ENCODE data around the gene MATK.

Gene MATK

DNA sequence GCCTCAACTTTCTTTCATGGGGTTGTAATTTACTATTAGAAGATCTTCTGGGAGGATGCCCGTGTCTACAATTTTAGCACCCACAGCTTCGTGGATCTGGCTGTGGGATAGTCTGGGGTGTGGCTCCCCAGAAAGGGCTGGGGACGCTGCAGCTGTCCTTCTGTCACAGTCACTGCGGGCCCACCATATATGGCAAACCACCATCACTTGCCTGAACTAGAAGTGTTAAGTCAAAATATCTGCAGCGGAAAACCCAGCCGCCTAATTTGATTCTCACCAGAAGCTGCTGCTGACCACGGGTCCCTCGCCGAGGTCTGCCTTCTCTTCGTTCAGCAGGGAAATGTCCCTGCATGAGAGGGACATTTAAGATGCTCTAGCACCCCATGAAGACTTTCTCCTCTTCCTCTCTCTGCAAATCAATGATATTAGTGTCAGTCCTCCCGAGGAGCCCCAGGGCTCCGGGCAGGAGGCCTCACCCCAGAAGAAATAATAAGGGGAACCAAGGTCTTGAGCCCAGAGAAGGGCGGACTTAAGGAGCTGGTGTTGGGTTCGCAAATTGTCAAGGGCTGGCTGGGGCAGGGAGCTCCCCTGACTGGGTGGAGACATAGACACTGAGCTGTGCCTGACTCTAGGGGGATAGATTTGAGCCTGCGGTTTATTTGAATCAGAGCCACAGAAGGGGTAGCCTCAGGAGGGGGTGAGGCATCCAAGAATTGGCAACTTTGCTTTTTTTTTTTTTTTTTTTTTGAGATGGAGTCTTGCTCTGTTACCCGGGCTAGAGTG is 3.0 kb upstream of the MATK start:
- H3K4me1 ChIP-seq (ENCODE audit: control insufficient read depth, insufficient read depth, low read length) = no peaks in the 10 kb centered on the region
- no peaks in the 10 kb centered on the region for H3K9me3 ChIP-seq (ENCODE audit: control insufficient read depth, insufficient read depth, low read depth, low read length)
- no peak overlapping the region for H3K4me3 ChIP-seq (ENCODE audit: low read depth, low read length)
- ChIA-PET POLR2A (interaction anchor here (1.3 kb wide), 1 partner anchor 196 kb away, joined by 4 read pairs; the partner anchor contains the start of gene EEF2), CTCF (interaction anchor here (0.5 to 1.5 kb wide), 2 partner anchors 15 to 34 kb away, joined by 3 to 4 read pairs; no protein-coding TSS in a partner anchor)
- H3K36me3 ChIP-seq (ENCODE audit: control insufficient read depth in 2 of 2, insufficient read depth in 1 of 2, low read length in 2 of 2) = no peaks in the 10 kb centered on the region
- TF ChIP-seq ZNF561 (tag by site-specific recombination; IDR thresholded peaks at IDR 0.05; ENCODE audit: borderline replicate concordance) = no peak
- TF ChIP-seq OVOL3 (tag by site-specific recombination; IDR thresholded peaks at IDR 0.05) = no peak
- TF ChIP-seq SP7 (tag by site-specific recombination; IDR thresholded peaks at IDR 0.05) = no peak
- no peak for TF ChIP-seq ZNF184 (tag by site-specific recombination; IDR thresholded peaks at IDR 0.05)
- no peak for TF ChIP-seq ZNF362 (tag by site-specific recombination; IDR thresholded peaks at IDR 0.05)
- no peak for TF ChIP-seq ZNF776 (tag by site-specific recombination; IDR thresholded peaks at IDR 0.05; ENCODE audit: borderline replicate concordance)
- no peak for TF ChIP-seq SALL2 (tag by site-specific recombination; IDR thresholded peaks at IDR 0.05; ENCODE audit: borderline replicate concordance)
- no peak for TF ChIP-seq ZNF394 (tag by site-specific recombination; IDR thresholded peaks at IDR 0.05; ENCODE audit: borderline replicate concordance)
- TF ChIP-seq, protein P1, sequence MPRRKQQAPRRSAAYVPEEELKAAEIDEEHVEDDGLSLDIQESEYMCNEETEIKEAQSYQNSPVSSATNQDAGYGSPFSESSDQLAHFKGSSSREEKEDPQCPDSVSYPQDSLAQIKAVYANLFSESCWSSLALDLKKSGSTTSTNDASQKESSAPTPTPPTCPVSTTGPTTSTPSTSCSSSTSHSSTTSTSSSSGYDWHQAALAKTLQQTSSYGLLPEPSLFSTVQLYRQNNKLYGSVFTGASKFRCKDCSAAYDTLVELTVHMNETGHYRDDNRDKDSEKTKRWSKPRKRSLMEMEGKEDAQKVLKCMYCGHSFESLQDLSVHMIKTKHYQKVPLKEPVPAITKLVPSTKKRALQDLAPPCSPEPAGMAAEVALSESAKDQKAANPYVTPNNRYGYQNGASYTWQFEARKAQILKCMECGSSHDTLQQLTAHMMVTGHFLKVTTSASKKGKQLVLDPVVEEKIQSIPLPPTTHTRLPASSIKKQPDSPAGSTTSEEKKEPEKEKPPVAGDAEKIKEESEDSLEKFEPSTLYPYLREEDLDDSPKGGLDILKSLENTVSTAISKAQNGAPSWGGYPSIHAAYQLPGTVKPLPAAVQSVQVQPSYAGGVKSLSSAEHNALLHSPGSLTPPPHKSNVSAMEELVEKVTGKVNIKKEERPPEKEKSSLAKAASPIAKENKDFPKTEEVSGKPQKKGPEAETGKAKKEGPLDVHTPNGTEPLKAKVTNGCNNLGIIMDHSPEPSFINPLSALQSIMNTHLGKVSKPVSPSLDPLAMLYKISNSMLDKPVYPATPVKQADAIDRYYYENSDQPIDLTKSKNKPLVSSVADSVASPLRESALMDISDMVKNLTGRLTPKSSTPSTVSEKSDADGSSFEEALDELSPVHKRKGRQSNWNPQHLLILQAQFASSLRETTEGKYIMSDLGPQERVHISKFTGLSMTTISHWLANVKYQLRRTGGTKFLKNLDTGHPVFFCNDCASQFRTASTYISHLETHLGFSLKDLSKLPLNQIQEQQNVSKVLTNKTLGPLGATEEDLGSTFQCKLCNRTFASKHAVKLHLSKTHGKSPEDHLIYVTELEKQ (tag by site-specific recombination; IDR thresholded peaks at IDR 0.05; ENCODE audit: borderline replicate concordance) = no peak
- H3K27ac ChIP-seq (ENCODE audit: extremely low read depth, low read depth, low read length) = no peak overlapping the region

GRCh38 chr19:3785451-3785937 is 687 bp downstream of the MATK start:
- Histone ChIP-seq H3K4me3 (ENCODE audit: low read depth, low read length) (peak overlapping the region; percentile 32), H3K9me3 (ENCODE audit: control insufficient read depth, insufficient read depth, low read depth, low read length) (no peaks in the 10 kb centered on the region), H3K4me1 (ENCODE audit: control insufficient read depth, insufficient read depth, low read length) (no peaks in the 10 kb centered on the region), H3K27ac (ENCODE audit: extremely low read depth, low read depth, low read length) (no peak overlapping the region; the same call in 1 of the 2 replicates), H3K36me3 (ENCODE audit: control insufficient read depth in 2 of 2, insufficient read depth in 1 of 2, low read length in 2 of 2) (no peaks in the 10 kb centered on the region)
- ChIA-PET POLR2A (interaction anchor here (1.6 kb wide), 1 partner anchor 23 kb away, joined by 6 read pairs; the partner anchor contains the start of genes APBA3 and MRPL54), CTCF (interaction anchor here (0.9 kb wide), 1 partner anchor 8 kb away, joined by 3 read pairs; no protein-coding TSS in a partner anchor)
- TF ChIP-seq EGR2 (tag by site-specific recombination; IDR thresholded peaks at IDR 0.05; ENCODE audit: low read depth) (0 out of 2 replicates have a peak, but pooled peaks have one; percentile 23), ZEB2 (tag by site-specific recombination; IDR thresholded peaks at IDR 0.05) (peak; percentile 77), SP2 (tag by site-specific recombination; IDR thresholded peaks at IDR 0.05) (peak; percentile 33), ZXDB (tag by site-specific recombination; IDR thresholded peaks at IDR 0.05) (peak; percentile 28; the same call in 1 of the 2 replicates), ZFHX2 (tag by site-specific recombination; conservative IDR thresholded peaks at IDR 0.05) (peak; percentile 58), ZNF768 (tag by site-specific recombination; IDR thresholded peaks at IDR 0.05) (0 out of 2 replicates have a peak, but pooled peaks have one; percentile 15), ZSCAN4 (tag by site-specific recombination; IDR thresholded peaks at IDR 0.05) (peak; percentile 42; the same call in 1 of the 2 replicates), ZNF610 (tag by site-specific recombination; IDR thresholded peaks at IDR 0.05; ENCODE audit: borderline replicate concordance) (no peak), GFI1B (tag by site-specific recombination; IDR thresholded peaks at IDR 0.05) (no peak), PATZ1 (tag by site-specific recombination; IDR thresholded peaks at IDR 0.05) (peak; percentile 66), ZNF571 (tag by site-specific recombination; IDR thresholded peaks at IDR 0.05) (no peak), ZNF658 (tag by site-specific recombination; IDR thresholded peaks at IDR 0.05) (no peak), ZNF366 (tag by site-specific recombination; conservative IDR thresholded peaks at IDR 0.05) (no peak), WT1 (tag by site-specific recombination; IDR thresholded peaks at IDR 0.05) (no peak)
- TF ChIP-seq, protein P2, sequence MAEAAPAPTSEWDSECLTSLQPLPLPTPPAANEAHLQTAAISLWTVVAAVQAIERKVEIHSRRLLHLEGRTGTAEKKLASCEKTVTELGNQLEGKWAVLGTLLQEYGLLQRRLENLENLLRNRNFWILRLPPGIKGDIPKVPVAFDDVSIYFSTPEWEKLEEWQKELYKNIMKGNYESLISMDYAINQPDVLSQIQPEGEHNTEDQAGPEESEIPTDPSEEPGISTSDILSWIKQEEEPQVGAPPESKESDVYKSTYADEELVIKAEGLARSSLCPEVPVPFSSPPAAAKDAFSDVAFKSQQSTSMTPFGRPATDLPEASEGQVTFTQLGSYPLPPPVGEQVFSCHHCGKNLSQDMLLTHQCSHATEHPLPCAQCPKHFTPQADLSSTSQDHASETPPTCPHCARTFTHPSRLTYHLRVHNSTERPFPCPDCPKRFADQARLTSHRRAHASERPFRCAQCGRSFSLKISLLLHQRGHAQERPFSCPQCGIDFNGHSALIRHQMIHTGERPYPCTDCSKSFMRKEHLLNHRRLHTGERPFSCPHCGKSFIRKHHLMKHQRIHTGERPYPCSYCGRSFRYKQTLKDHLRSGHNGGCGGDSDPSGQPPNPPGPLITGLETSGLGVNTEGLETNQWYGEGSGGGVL (tag by site-specific recombination; IDR thresholded peaks at IDR 0.05) = peak; percentile 94

All from HEK293 (cell line).